Activated naive CD8-positive, alpha-beta T cell treated with anti-CD3 and anti-CD28 coated beads, Interleukin-2, amount 50 U/mL, for 24 hours (primary cell): ENCODE results near the gene LRTM2.

Experiments
- ATAC-seq: fragments of 150-1000 bp; cut with Tn5 transposase; one replicate; pipeline ENCODE4 v1.10.0; 2021
- DNase-seq: peaks from one replicate; pipeline ENCODE4 v3.0.0; 2021
- H3K27ac Mint-ChIP-seq: one replicate; pipeline ENCODE4 v1.8.0; 2021; ENCODE audit warnings: mild to moderate bottlenecking, mixed read lengths
- H3K27me3 Mint-ChIP-seq: one replicate; pipeline ENCODE4 v1.8.0; 2021; ENCODE audit warnings: mixed read lengths
- H3K36me3 Mint-ChIP-seq: one replicate; pipeline ENCODE4 v1.8.0; 2021; ENCODE audit warnings: low read depth, mixed read lengths
- H3K4me1 Mint-ChIP-seq: one replicate; pipeline ENCODE4 v1.8.0; 2021; ENCODE audit warnings: mixed read lengths
- H3K4me3 Mint-ChIP-seq: one replicate; pipeline ENCODE4 v1.8.0; 2021; ENCODE audit warnings: mild to moderate bottlenecking, moderate library complexity, mixed read lengths
- H3K9me3 Mint-ChIP-seq: one replicate; pipeline ENCODE4 v1.8.0; 2021; ENCODE audit warnings: mixed read lengths

Gene LRTM2

DNA sequence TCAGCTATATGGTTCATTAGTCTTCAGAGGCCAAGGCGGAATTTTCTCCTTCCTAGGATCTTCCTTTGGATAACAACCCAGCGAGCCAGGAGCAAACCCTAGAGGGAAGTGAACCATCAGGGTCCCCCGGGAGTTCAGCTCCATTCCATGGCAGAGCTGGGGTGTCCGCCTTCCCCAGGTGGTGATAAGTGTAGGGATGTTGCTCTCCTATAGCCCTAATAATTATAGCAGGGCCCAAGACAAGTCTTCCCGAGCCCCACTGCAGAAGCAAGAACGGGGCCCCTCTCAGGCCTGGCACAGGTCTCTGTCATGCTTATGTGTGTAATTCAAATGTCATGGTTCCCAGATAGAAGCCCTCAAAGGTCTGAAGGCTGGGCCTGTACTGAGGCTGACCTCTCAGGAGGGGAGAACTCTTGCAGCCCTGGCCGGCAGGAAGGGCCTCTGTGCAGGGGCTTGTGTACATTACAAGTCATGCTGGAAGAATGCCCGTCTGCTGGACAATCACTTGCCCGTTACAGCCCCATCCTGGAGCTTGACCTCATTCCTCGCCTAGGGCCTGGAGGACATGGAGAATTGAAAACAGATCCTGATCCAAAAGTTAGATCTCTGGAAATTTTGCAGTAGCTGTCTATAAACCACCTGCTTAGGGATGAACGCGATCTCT is 17.3 kb downstream of the LRTM2 start:
- Mint-ChIP-seq H3K27ac (no peak overlapping the region), H3K4me1 (peaks cover 3% of the 10 kb centered on the region), H3K9me3 (no peaks in the 10 kb centered on the region), H3K36me3 (no peaks in the 10 kb centered on the region), H3K4me3 (no peak overlapping the region), H3K27me3 (peaks cover 9% of the 10 kb centered on the region)
- ATAC-seq (no peak), DNase-seq (no peak)

DNA sequence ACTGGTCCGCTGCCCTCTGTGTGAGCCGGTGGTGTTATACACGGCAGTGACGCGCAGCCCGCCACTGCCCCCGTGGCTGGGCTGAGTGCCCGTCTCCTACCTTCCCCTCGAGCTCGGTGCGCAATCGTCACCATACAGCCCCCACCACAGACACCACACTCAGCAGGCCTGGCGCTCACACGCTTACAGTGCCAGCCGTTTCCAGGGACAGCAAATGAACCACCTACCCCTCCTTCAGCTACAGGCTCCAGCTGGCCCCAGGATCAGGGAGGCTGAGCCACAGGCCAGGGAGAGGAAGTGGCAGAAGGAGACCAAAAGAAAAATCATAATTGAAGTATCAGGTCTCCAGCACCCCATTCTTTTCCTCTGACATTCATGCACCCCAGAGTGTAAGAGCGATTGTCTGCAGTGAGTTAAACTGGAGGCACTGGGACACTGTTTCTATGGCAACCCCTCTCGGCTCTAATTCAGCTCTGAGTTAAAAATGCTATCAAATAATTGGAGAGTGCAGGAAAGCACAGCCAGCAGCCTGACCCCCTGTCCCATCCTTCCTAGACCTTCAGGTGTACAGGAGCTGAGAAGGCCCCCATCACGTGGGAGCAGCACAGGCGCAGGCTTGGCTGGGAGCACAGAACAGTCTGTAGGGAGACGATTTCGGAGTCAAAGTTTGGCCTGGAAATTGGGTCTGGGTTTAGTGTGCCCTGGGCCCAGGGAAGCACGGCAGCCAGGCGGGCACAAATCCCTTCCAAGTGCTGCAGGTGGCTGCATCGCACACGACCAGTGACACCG is 18.0 kb downstream of the LRTM2 start:
- H3K27ac Mint-ChIP-seq = no peak overlapping the region

DNA sequence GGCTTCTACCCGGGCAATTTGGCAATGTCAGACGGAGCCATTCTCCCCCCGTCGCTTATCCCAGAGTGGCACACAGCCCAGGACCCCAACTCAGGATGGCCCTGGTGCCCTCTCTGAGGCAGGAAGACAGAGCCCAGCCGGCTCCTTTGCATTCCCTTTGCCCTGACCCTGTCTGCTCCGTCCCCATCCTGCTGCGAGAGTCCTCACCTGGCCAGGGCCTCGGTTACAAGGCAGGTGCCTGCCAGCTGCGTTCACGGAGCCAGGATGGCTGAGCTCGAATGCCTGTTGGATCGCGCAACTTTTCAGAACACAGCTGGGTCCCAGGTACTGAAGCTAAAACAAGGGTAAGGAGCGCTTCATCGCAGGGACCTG is 18.6 kb downstream of the LRTM2 start:
- H3K9me3 Mint-ChIP-seq = no peaks in the 10 kb centered on the region
- no peak for DNase-seq
- no peaks in the 10 kb centered on the region for H3K36me3 Mint-ChIP-seq
- H3K27me3 Mint-ChIP-seq = peaks cover 9% of the 10 kb centered on the region
- H3K27ac Mint-ChIP-seq = no peak overlapping the region
- no peak overlapping the region for H3K4me3 Mint-ChIP-seq
- no peak for ATAC-seq
- H3K4me1 Mint-ChIP-seq = peaks cover 3% of the 10 kb centered on the region

More for the DNA sequence above, 18.0 kb downstream of the LRTM2 start:
- H3K36me3 Mint-ChIP-seq = no peaks in the 10 kb centered on the region
- peaks cover 3% of the 10 kb centered on the region for H3K4me1 Mint-ChIP-seq
- no peak overlapping the region for H3K4me3 Mint-ChIP-seq
- no peaks in the 10 kb centered on the region for H3K9me3 Mint-ChIP-seq
- ATAC-seq = no peak
- no peak for DNase-seq
- H3K27me3 Mint-ChIP-seq = peaks cover 9% of the 10 kb centered on the region

- no peak for ATAC-seq
- no peak overlapping the region for H3K27ac Mint-ChIP-seq
- peaks cover 8% of the 10 kb centered on the region for H3K27me3 Mint-ChIP-seq
- DNase-seq = no peak
- H3K4me1 Mint-ChIP-seq = peaks cover 3% of the 10 kb centered on the region
- H3K36me3 Mint-ChIP-seq = no peaks in the 10 kb centered on the region
- no peaks in the 10 kb centered on the region for H3K9me3 Mint-ChIP-seq
- no peak overlapping the region for H3K4me3 Mint-ChIP-seq
These were observed 19.1 kb downstream of the LRTM2 start for GRCh38 chr12:1839464-1839863.

DNA sequence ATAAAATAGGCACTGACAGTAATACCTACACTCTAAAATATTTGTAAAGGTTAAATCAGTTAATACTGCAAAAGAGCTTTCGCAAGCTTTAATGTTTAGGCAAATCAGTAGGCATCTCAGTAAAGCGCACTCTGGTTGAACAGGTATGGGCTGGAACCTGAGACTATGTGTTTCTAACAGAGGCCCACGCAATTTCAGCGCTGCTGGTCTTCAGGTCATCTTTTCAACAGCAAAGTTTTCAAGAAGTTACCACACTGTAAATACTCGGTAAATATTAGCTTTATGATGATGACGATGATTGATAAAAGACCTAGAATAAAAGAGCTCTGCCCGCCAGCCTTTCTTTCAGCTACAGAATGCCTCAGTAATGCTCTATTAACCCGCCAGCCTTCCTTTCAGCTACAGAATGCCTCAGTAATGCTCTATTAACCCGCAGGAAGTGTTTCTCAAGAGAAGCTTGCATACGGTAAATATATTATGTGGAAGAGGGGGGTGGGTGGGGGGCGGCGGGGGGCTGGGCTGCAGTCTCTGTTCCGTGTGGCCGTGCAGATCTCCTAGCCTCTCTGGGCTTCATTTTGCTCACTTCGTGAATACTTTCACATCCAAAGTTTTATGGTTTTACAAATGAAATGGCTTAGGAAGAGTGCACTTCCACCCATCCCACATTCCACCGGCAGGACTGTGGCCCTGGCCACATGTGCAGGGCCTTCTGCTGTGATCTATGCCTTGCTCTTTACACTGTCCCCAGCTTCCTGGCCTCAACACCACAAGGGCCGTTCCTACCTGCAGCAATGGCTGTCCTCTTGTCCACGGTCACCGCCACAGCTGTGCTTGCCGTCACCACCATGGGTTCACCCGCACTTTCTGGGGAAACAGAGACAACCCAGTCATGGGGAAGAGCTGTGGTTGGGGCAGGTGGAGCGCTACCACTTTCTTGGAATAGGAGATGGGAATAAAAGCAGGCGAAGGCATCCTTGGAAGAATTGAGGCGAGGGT is 19.9 kb downstream of the LRTM2 start:
- H3K36me3 Mint-ChIP-seq = no peaks in the 10 kb centered on the region
- DNase-seq (no peak), ATAC-seq (no peak)
- peaks cover 3% of the 10 kb centered on the region for H3K4me1 Mint-ChIP-seq
- no peak overlapping the region for H3K27ac Mint-ChIP-seq
- no peaks in the 10 kb centered on the region for H3K9me3 Mint-ChIP-seq
- peaks cover 4% of the 10 kb centered on the region for H3K27me3 Mint-ChIP-seq
- no peak overlapping the region for H3K4me3 Mint-ChIP-seq

DNA sequence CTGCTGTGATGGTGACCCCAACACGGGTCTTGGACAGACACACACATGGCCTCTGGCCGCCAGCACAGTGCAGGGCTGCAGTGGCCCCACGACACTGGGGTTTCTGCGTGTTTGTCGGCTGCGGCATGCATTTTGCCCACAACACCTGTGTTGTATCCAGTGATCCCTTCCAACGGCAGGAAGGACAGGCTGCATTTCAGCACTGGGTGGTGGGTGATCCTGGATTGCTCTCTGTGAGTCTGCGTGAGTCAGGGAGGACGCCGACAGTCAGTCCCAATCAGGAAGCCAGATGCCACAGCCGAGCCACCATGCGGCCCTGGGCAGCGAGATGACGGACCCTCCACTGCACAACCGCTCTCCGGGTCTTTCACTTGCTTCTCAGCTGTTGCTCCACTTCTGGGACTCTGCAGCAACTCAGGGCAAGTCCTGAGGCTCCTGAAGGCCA is 20.6 kb downstream of the LRTM2 start:
- Mint-ChIP-seq H3K4me3 (no peak overlapping the region), H3K4me1 (peaks cover 3% of the 10 kb centered on the region), H3K9me3 (no peaks in the 10 kb centered on the region), H3K36me3 (no peaks in the 10 kb centered on the region), H3K27ac (no peak overlapping the region), H3K27me3 (peaks cover 4% of the 10 kb centered on the region)
- no peak for DNase-seq
- no peak for ATAC-seq

- ATAC-seq = no peak
- Mint-ChIP-seq H3K4me3 (no peak overlapping the region), H3K27me3 (peaks cover 4% of the 10 kb centered on the region), H3K27ac (no peak overlapping the region), H3K9me3 (no peaks in the 10 kb centered on the region), H3K36me3 (no peaks in the 10 kb centered on the region), H3K4me1 (peaks cover 3% of the 10 kb centered on the region)
- DNase-seq = no peak
These were observed 21.3 kb downstream of the LRTM2 start for GRCh38 chr12:1841586-1842182.

DNA sequence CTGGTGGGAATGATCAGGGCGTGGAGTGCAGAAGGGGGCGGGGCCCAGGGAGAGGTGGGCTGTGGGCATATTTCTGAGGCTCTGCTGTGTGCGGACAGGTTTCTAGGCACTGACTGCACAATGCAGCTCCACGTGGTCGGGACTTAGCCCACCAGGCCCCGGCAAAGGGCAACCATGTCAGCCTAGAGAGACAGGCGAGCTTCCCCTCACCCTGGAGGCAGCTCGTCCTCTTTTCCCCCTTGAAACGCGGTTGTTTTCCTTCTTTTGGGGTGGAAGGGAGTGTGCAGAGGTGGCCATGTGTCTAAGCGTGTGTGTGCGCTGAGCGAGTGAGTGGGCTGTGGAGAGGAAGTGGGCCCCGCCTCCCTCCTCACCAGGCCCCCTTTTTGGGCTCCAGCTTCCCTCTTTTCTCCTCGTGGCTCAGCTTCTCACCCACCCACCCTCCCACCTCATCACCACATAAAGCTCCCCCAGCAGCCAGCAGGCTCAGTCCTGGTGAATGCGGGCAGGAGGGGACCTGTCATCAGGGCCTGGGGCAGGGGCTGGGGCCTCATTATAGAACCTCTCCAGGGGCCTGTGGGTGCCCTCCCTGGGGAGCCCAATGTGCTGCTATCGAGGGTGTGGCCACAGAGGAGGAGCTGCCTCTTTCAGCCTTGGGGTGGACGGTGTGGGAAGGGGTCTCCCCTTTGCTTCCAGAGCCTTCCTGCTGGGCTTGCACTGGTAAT is 22.0 kb downstream of the LRTM2 start:
- H3K36me3 Mint-ChIP-seq = no peaks in the 10 kb centered on the region
- H3K4me1 Mint-ChIP-seq = peaks cover 3% of the 10 kb centered on the region
- ATAC-seq = no peak
- no peak overlapping the region for H3K4me3 Mint-ChIP-seq
- DNase-seq = no peak
- no peak overlapping the region for H3K27ac Mint-ChIP-seq
- H3K27me3 Mint-ChIP-seq = peaks cover 4% of the 10 kb centered on the region
- H3K9me3 Mint-ChIP-seq = no peaks in the 10 kb centered on the region

DNA sequence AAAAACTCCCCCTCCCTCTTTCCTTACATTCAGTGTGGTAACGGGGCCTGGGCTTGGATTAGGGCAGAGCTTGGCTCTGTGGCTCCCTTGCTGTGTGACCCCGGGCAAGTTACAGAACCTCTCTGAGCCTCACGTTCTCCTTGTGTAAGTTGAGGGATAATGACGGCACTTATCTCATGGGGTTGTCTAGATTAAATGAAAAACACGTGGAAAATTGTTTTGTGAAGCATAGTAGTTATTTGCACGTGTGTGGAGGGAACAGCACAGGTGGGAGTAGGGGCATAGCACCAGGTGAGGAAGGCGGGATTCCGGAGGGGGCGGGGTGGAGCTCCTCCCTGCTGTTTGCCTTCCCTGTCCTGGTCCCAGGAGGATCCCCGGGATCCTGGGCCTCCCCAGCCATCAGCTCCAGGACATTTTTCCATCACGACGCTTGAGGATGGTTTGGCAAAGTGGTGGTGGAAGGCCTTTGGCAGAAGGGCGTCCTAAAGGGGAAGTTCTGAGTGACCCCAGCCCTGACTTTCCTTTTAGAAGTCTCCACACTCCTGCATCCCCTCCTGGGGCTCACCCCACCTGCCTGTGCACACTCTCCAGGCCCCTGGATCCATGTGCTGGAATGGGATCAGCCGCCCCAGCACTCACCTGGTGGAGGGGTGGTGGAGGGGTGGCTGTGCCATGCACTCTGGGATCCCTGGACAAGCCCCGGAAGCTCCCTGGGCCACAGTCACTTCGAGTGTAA is 22.7 kb downstream of the LRTM2 start:
- Mint-ChIP-seq H3K9me3 (no peaks in the 10 kb centered on the region), H3K27ac (no peak overlapping the region), H3K36me3 (no peaks in the 10 kb centered on the region), H3K4me1 (peaks cover 3% of the 10 kb centered on the region), H3K27me3 (peaks cover 4% of the 10 kb centered on the region), H3K4me3 (no peak overlapping the region)
- no peak for ATAC-seq
- no peak for DNase-seq

DNA sequence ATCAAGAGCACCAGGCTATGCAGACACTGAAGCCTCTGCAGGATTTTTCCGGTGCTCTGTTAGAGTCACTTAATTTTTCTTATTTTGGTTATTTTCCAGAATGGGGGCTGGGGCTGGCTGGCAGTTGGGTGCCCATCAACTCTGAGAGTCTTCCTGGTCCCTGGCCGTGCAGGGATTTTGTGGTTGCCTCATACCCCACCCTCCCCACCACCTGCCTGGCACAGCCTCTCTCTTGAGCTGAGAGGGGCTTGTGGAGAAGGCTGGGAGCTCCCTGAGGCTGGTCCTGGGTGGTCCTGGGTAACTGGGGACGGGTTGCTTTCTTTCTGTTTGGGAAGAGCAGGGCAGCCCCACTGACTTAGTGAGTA is 23.3 kb downstream of the LRTM2 start:
- Mint-ChIP-seq H3K4me1 (peaks cover 3% of the 10 kb centered on the region), H3K4me3 (no peak overlapping the region), H3K27me3 (peaks cover 4% of the 10 kb centered on the region), H3K27ac (no peak overlapping the region), H3K9me3 (no peaks in the 10 kb centered on the region), H3K36me3 (no peaks in the 10 kb centered on the region)
- ATAC-seq = no peak
- no peak for DNase-seq

DNA sequence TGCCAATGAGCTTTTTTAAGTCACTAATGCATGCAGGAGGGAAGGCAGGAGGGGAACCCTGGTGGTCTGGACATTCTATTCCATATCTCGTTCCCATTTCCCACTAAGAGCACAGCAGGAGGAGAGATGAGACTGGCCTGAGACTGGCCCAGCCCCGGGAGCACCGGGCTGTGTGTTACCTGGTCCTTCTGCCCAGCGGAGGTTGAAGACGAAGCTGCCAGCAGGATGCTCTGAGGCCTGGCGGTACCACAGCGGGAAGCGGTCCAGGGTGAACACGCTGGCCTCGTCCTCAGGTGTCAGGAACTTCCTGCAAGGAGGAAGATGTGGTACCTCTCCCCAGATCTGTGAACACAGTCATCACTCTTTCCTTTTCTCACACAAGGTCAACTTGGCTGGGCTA is 23.9 kb downstream of the LRTM2 start:
- ATAC-seq (no peak), DNase-seq (no peak)
- H3K9me3 Mint-ChIP-seq = no peaks in the 10 kb centered on the region
- H3K27me3 Mint-ChIP-seq = peaks cover 4% of the 10 kb centered on the region
- H3K27ac Mint-ChIP-seq = no peak overlapping the region
- H3K4me3 Mint-ChIP-seq = no peak overlapping the region
- peaks cover 3% of the 10 kb centered on the region for H3K4me1 Mint-ChIP-seq
- no peaks in the 10 kb centered on the region for H3K36me3 Mint-ChIP-seq

DNA sequence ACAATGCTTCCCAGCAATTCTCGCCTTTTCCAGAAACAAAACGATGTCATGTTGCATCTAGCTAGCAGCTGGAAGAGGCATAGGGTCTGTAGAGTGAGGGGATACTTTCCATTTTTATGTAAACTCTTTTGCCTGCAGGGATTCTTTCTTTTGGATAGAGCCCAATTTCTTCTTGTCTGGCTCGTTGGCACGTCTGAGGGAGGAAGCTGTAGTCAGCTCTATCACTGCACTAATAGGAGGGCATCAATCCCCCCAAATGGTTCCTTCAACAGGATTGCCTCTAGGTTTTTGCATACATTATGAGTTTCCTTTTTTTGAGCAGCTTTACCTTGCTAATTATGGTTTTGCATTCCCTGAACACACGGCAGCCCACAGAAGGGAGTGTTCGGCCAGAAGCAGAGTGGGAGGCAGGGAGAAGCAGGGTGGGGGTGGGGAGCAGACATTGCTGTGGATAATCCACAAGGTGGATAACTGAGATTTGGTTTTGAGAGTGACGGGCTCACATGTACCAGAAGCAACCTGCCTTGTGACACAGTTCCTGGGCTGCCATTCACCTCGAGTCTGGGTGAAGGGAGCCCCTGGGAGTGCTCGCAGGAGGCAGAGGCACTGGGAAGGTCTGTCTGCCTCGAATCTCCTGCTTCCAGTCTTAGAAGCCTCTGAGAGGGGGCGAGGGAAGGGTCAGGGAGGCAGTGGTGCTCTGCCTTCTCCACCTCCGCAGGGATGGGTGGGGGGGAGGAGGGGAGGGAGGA is 24.5 kb downstream of the LRTM2 start:
- no peaks in the 10 kb centered on the region for H3K36me3 Mint-ChIP-seq
- no peak overlapping the region for H3K4me3 Mint-ChIP-seq
- ATAC-seq = no peak
- DNase-seq = no peak
- H3K9me3 Mint-ChIP-seq = no peaks in the 10 kb centered on the region
- peaks cover 3% of the 10 kb centered on the region for H3K4me1 Mint-ChIP-seq
- H3K27me3 Mint-ChIP-seq = peaks cover 4% of the 10 kb centered on the region
- no peak overlapping the region for H3K27ac Mint-ChIP-seq

GRCh38 chr12:1845427-1845826 is 25.1 kb downstream of the LRTM2 start:
- H3K27ac Mint-ChIP-seq = no peak overlapping the region
- H3K9me3 Mint-ChIP-seq = no peaks in the 10 kb centered on the region
- H3K4me1 Mint-ChIP-seq = peaks cover 3% of the 10 kb centered on the region
- H3K4me3 Mint-ChIP-seq = no peak overlapping the region
- no peaks in the 10 kb centered on the region for H3K36me3 Mint-ChIP-seq
- no peak for DNase-seq
- peaks cover 4% of the 10 kb centered on the region for H3K27me3 Mint-ChIP-seq
- ATAC-seq = no peak
